HG03175 (cell line): ENCODE results near the gene GATD1.
"Not testable (repeated sequence)": the region's sequence is repeated elsewhere in the genome, so short reads cannot be mapped to it uniquely, and the experiment has no call there.

Experiments
- ATAC-seq: cut with Tn5 transposase; IDR thresholded peaks from one replicate; pipeline ENCODE4 v1.9.1; 2021; ENCODE audit warnings: mild to moderate bottlenecking, moderate library complexity; ENCODE audit not compliant: unreplicated experiment

The GATD1 gene

DNA sequence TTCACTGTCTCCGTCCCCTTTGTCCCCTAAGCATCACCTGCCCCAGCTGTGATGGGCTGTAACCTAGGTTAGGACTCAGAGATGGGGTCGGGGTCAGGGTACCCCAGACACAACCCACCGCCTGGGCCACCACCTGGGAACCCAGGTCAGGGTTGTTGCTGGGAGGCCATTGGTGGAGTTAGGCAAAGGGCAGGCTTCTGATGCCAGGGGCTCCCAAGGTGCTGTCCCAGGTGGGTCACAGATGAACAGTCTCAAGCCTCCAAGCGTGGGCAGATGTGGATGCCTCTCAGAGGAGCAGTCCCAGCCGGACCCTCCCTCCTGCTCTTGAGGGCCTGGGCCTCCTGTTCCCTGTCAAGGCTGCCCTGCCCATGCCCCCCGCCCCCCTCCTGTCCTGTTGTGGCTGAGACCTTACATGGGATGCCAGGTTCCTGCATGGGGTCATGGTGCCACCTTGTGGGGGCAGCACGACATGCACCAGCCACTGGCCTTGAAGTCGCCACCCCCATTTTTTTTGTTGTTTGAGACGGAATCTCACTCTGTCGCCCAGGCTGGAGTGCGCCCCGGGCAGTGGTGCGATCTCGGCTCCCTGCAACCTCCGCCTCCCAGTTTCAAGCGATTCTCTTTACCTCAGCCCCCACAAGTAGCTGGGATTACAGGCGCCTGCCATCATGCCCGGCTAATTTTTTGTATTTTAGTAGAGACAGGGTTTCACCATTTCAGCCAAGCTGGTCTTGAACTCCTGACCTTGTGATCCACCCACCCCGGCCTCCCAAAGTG lies 12.1 kb downstream of the GATD1 start:
- no peak for ATAC-seq

DNA sequence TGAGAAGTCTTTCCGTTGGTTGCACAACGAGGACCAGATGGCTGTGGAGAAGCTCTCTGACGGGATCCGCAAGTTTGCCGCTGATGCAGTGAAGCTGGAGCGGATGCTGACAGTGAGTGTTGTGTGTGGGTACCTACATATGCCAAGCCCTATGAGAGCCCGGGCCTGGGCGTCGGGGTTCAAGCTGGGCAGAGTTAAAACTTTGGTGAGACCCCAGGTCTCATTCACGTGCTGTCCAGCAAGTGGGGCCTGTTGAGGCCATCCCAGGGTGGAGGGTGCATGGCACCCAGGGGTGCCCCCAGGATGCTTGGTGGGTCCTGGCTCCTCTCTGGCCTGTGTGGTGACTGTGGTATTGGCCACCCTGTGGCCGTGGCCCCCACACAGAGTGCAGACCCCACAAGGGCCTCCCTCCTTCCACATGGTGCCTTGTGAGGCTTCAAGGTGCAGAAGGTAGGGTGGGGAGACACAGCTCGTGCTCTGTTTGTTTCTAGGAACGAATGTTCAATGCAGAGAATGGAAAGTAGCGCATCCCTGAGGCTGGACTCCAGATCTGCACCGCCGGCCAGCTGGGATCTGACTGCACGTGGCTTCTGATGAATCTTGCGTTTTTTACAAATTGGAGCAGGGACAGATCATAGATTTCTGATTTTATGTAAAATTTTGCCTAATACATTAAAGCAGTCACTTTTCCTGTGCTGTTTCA lies 12.8 kb downstream of the GATD1 start:
- no peak for ATAC-seq

DNA sequence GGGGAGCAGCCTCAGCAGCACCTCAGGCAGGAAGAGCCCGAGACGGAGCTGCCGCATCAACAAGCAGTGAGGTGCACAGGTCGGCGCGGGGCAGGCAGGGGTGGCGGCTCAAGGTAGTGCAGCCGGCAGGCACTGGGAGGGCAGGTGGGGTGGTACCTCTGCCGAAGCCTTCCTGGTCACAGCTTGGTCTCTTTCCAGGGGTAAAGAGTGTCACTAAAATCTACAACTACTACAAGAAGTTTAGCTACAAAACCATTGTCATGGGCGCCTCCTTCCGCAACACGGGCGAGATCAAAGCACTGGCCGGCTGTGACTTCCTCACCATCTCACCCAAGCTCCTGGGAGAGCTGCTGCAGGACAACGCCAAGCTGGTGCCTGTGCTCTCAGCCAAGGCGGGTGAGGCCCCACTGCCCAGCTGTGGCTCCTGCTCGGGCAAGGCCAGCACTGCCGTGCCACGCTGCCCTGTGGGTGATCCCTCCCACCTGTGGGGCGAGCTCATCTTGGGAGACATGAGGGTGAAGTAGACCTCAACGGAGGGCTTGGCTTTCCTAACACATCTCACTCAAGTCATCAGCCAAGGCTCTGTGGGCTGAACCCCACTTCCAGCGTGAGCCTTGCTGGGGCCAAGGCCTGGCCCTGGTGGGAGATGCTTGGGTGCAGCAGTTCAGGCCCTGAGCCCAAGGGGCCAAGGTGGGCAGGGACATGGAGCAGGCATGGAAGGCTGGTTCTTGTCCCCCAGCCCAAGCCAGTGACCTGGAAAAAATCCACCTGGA lies 13.6 kb downstream of the GATD1 start:
- no peak for ATAC-seq

DNA sequence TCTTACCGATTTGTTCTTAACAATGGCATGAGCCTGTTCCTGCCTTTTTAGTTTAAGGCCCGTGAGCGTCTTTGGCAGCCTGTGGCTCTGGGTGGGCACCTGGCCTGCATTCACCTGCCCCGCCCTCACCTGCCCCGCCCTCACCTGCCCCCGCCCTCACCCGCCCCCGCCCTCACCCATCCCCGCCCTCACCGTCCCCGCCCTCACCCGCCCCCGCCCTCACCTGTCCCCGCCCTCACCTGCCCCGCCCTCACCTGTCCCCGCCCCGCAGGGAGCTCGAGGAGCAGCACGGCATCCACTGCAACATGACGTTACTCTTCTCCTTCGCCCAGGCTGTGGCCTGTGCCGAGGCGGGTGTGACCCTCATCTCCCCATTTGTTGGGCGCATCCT lies 14.2 kb downstream of the GATD1 start:
- no peak for ATAC-seq

DNA sequence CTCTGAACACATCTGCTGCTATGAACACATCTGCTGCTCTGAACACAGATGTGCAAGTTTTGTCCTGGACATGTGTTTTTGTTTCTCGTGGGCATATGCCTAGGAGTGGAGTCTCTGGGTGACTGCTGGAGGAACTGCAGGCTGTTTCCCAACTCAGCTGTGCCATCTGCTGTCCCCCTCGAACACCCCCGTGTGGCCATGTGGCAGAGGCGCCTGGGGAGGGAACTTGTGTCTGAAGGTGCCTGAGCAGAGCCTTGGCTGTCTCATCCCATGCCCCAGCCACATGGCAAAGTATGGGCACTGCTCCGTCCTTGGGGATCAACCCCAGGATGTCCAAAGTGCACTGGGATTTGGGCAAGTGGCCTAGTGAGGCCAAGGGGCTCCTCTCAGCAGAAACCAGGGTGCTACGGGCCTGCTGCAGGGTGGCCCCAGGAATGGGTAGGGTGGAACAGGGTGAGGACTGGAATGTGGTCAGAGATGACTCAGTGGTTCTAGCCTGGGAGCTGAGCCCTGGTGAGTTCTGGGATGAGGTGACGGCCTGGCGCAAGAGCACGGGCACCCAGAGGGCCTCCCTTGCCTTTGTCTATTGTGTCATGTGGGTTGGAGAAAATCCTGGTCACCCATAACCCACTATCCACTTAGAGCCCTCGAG lies 14.7 kb downstream of the GATD1 start:
- no peak for ATAC-seq

DNA sequence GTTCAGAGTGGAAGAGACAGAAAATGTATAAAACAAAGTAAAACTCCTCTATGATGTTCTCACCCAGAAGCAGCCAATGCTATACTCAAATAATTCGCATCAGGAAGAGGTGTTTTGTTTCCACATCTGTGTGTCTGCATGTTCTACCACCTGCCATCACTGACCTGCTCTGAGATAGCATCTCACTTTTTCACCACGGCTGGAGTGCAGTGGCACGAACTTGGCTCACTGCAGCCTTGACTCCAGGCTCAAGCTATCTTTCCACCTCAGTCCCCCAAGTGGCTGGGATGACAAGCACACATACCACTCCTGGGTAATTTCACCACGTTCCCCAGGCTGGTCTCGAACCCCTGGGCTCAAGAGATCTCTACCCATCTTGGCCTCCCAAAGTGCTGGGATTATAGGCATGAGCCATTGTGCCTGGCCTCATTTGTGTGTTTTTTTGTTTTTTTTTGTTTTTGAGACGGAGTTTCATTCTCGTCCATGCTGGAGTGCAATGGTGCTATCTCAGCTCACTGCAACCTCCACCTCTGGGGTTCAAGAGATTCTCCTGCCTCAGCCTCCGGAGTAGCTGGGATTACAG lies 15.7 kb downstream of the GATD1 start:
- ATAC-seq = no peak

DNA sequence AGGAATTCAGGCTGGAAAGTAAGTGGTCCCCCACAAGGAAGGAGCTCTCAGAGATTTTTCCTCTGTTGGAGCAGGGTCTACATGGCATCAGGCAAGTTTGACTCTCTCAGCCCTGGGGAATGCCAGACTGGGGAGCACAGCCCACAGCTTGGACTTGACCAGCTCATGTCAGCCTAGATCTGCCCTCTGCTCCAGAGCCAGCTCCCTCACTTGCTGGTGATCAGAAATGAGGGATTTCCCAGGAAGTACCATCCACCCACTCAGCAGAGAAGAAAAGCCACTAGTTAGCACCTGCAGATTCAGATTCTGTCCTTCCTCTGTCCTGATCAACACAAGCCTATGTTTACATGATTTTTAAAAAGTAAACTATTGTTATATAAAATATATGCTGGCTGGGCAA lies 17.1 kb downstream of the GATD1 start:
- ATAC-seq = no peak

DNA sequence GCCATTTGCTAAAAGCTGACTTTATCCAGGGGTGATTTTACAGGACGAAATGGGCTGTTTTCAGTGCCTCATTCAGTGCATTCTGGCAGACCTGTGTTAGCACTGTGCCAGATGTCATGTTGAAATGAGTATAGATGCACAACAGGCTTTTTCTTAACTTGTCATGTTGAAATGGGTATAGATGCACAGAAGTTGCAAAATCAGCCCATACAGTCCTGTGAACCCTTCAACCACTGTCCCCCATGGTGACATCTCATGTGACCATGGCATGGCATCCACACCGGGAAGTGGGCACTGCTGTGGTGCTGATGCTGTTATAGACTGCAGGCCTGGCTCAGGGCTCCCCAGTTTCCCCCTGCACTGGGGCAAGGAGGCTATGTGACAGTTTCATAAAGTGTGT lies 27.6 kb downstream of the GATD1 start:
- ATAC-seq = no peak

DNA sequence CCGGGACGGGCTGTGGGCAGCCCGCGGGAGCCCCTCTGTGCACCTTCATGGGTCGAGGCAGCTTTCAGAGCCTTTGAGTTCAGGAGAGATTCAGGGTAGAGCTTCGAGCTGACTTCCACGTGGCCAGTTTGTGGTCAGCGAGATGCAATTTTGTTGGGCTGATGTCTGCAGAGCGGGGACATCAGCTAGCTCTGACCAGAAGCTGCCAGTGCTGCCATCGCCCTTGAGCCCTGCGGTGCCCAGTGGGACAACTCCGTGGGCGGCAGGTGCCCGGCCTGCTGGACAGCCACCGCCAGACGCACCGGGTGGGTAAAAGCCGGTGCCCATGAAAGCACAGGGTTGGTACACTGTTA lies 29.3 kb downstream of the GATD1 start:
- no peak for ATAC-seq

DNA sequence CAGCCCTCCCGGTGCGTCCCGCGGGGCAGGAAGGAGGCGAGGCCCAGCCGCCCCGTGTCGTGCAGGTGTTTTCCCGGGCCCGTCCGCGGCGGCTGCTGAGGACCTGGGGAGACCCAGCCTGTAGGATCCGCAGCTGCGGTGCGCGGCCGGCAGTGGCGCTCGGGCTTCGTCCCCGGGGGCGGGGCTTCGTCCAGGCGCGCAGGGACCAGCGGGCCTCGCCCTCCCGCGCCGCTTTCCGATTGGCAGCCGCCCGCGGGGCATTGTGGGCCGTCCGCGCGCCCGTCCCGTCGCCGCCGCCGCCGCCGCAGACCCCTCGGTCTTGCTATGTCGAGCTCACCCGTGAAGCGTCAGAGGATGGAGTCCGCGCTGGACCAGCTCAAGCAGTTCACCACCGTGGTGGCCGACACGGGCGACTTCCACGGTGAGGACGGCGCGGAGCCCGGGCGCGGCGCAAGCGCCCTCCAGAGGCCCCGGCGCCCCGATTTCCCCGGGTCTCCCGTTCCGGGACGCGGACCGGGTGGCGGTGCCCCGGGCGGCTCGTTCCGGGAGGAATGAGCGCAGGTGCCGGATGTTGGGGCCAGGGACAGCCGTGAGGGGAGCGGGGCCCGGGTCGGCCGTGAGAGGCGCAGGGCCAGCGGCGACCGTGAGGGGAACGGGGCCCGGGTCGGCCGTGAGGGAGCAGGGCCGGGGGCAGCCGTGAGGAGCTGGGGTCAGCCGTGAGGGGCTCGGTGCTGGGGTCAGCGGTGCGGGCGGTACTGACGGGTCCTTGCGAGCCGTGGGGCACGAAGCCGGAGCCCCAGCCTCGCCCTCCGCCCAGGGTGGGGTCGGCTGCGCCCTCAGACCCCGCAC lies 29.9 kb downstream of the GATD1 start, which contains the start of gene TALDO1:
TALDO1 (plus strand) TSS at position 307 of the 849 bp plus-strand sequence; CDS start at position 325, 18 bp downstream.
- ATAC-seq = peak; percentile 89

DNA sequence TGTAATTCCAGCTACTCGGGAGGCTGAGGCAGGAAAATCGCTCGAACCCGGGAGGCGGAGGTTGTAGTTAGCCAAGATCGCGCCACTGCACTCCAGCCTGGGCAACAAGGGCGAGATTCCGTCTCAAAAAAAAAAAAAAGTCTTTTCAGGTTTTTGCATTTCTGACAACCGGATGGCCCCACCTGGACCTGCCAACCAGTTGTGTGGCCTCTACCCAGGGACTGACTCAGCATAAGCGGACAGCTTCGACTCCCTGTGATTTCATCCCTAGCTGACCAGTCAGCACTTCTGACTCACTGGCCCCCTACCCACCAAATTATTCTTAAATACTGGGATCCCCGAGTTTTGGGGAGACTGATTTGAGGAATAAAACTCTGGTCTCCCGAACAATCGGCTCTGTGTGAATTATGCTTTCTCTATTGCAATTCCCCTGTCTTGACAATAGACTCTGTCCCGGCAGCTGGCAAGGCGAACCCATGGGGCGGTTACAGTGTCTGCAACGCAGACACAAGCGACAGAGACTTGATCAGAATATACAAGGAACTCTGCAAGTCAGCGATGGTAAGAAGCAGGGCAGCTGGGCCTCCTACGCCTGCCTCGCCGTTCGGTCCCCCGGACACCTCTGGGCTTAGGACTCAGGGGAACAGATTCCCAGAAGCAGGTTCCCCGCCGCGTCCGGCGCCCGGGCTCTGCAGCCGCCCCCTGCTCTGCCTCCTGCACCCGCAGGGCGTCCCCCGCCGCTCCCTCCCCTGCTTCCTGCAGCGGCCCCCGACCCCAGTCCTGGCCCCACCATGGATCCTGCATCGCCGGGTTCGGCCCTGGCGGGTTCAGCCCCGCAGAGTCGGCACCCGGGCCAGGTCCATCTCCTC lies 30.8 kb downstream of the GATD1 start:
- ATAC-seq = peak; percentile 27

DNA sequence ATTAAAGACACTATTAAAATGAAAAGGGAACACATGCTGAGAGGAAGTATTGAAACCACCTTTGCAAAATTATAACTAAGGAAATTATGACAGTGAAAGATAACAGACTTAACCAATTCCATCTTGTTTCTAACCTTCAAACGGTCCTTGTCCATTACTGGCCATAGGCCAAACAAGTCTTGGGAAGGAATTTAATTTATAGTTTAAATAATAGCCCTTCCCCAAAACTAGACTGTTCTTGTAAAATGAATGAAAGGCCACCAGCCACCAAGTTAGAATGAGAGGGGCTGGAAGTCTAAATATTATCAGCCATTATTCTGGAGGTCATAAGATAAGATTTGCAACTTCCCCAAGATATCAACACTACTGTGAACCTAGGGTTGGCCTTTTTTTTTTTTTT lies 31.9 kb downstream of the GATD1 start:
- no peak for ATAC-seq

DNA sequence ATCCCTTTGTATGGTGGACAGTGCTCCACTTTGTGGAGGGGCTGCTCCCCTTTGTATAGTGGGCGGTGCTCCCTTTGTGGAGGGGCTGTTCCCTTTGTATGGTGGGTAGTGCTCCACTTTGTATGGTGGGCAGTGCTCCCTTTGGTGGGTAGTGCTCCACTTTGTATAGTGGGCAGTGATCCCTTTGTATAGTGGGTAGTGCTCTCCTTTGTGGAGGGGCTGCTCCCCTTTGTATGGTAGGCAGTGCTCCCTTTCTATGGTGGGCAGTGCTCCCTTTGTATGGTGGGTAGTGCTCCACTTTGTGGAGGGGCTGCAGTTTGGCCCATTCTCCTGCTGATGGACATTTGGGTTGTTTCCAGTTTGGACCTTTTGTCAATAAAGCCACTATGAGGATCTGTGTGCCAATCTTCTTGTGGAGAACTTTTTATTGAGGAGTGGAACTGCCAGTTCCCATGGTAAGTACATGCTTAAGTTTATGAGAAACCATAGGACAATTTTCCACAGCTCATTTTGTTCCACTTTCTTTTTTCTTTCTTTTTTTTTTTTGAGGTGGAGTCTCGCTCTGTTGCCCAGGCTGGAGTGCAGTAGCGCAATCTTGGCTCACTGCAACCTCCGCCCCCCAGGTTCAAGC lies 34.6 kb downstream of the GATD1 start:
- ATAC-seq = no peak

DNA sequence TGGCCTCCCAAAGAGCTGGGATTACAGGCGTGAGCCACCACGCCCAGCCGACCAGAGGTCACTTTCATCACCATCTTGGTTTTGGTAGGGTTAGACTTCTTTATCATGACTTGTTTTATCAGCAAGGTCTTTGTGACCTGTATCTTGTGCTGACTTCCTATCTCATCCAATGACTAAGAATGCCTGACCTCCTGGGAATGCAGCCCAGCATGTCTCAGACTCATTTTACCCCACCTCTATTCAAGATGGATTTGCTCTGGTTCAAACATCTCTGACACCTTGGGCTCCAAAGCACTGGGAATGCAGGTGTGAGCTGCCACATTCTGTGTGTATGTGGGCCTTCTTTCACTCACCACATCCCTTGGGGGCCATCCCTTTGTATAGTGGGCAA lies 35.1 kb downstream of the GATD1 start:
- ATAC-seq = no peak

DNA sequence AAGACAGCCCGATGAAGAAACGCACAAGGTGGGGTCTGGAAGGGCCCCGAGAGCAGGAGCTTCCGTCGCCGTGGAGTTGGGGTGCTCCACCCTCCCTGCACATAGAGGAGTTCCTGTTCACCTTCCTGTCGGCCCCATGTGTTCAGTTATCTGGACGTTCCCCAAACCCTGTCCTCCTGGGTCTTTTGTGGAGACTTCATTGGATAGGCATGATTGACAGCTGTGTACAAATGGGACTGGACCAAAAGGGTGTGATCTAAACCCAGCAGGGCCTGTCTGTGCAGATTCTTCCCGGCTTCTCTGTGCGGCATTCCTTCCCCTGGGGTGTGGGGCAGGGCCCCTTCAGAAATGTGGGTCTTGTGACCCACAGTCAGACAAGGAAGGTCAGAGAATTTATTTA lies 39.4 kb downstream of the GATD1 start:
- ATAC-seq = not testable (repeated sequence)

DNA sequence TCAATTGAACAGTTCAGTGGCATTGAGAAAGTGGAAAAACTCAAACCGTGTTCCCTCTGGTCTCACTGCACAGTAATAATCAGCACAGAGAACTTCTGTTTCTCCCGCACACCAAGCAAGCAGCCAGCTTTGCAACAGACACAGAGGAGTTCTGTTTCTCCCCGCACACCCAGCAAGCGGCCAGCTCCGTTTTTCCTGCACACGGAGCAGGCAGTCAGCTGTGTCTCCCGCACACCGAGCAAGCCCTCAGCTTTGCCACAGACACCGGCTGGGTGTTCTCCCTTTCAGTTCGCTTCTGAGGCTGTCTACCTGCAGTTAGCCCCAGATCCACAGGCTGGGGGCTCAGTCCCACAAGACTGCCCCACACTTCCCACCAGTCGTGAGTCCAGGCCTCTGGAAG lies 39.9 kb downstream of the GATD1 start:
- no peak for ATAC-seq

DNA sequence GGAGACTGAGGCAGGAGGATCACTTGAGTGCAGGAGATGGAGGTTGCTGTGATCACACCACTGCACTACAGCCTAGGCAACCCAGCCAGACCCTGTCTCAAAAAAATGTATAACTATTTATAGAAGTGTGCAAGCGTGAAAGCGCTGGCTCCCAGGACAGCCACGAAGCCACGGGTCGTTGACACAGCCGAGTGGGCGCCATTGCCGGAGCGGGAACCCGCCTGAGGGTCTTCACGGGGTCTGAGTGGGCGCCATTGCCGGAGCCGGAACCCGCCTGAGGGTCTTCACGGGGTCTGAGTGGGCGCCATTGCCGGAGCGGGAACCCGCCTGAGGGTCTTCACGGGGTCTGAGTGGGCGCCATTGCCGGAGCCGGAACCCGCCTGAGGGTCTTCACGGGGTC lies 42.7 kb downstream of the GATD1 start:
- ATAC-seq = not testable (repeated sequence)

DNA sequence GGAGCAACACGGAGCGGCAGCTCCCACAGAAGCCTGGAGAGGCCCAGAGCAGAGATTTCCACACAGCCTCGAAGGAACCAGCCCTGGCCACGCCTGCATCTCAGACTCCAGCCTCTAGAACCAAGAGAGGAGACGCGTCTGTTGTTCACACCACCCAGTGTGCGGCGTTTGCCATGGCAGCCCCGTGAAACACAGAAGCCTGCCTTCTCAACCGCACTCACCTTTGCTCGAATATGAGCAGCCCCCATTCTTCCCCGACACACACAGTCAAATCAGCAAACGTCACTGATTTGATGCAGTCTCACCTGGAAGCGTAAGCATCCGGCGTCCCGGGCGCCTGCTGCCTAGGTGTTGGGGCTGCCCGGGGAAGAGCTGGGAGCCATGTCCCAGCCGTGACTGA lies 44.2 kb downstream of the GATD1 start:
- no peak for ATAC-seq
